GM23338 (cell line): ENCODE results near the gene KRT78. TPM values are rescaled to one million over a fixed set of nuclear protein-coding genes. Genes with fewer than 3 reads are reported as not detected.

Experiments
- ATAC-seq: fragments of 200-7000 bp; cut with Tn5 transposase; 3 replicates; pipeline ENCODE4 v1.9.1; 2020
- DNase-seq: peaks from one replicate; pipeline ENCODE4 v3.0.0-alpha.2; 2015; ENCODE audit warnings: low spot score
- H2AFZ ChIP-seq: fragments of 200-600 bp; sonication (generic); 2 replicates; pipeline ENCODE4 v1.8.0; 2016; ENCODE audit warnings: antibody characterized with exemption, mild to moderate bottlenecking, moderate library complexity
- H3F3A ChIP-seq: fragments of 200-600 bp; sonication (generic); replicated peaks from 2 replicates; pipeline ENCODE4 v1.8.0; 2017; ENCODE audit warnings: antibody characterized with exemption, mixed run types, low read depth
- H3K27ac ChIP-seq: fragments of 200-600 bp; sonication (generic); 2 replicates; pipeline ENCODE4 v1.6.1; 2016; ENCODE audit warnings: low read depth
- H3K27me3 ChIP-seq: fragments of 200-600 bp; sonication (generic); 2 replicates; pipeline ENCODE4 v1.8.0; 2016; ENCODE audit warnings: mild to moderate bottlenecking, mixed run types, moderate library complexity; ENCODE audit not compliant: insufficient read depth
- H3K36me3 ChIP-seq: fragments of 200-600 bp; sonication (generic); 2 replicates; pipeline ENCODE4 v1.8.0; 2016; ENCODE audit warnings: mild to moderate bottlenecking; ENCODE audit not compliant: insufficient read depth
- H3K4me1 ChIP-seq: fragments of 200-600 bp; sonication (generic); 2 replicates; pipeline ENCODE4 v1.8.0; 2016; ENCODE audit warnings: mild to moderate bottlenecking, moderate library complexity; ENCODE audit not compliant: insufficient read depth
- H3K4me2 ChIP-seq: fragments of 200-600 bp; sonication (generic); 2 replicates; pipeline ENCODE4 v1.7.1; 2017; ENCODE audit warnings: mixed run types
- H3K4me3 ChIP-seq: fragments of 200-600 bp; sonication (generic); 2 replicates; pipeline ENCODE4 v1.6.1; 2016; ENCODE audit warnings: mixed run types
- H3K79me2 ChIP-seq: fragments of 200-600 bp; sonication (generic); replicated peaks from 2 replicates; pipeline ENCODE4 v1.8.0; 2017; ENCODE audit warnings: mild to moderate bottlenecking; ENCODE audit not compliant: insufficient read depth
- H3K9me2 ChIP-seq: fragments of 200-600 bp; sonication (generic); 2 replicates; pipeline ENCODE4 v1.8.0; 2017; ENCODE audit not compliant: insufficient read depth
- H4K20me1 ChIP-seq: fragments of 200-600 bp; sonication (generic); replicated peaks from 2 replicates; pipeline ENCODE4 v1.8.0; 2017; ENCODE audit warnings: mild to moderate bottlenecking; ENCODE audit not compliant: insufficient read depth
- H3K27ac Mint-ChIP-seq: 2 replicates; pipeline ENCODE4 v1.8.0; 2020; ENCODE audit warnings: inconsistent platforms, mild to moderate bottlenecking, moderate library complexity, mixed read lengths
- H3K27me3 Mint-ChIP-seq: 3 replicates; pipeline ENCODE4 v1.8.0; 2022; ENCODE audit warnings: low read depth, mild to moderate bottlenecking, moderate library complexity, mixed read lengths, inconsistent platforms; ENCODE audit not compliant: insufficient read depth, poor library complexity
- H3K36me3 Mint-ChIP-seq: 3 replicates; pipeline ENCODE4 v1.8.0; 2021; ENCODE audit warnings: low read depth, mild to moderate bottlenecking, inconsistent platforms, moderate library complexity, mixed read lengths
- H3K4me1 Mint-ChIP-seq: 3 replicates; pipeline ENCODE4 v1.8.0; 2020; ENCODE audit warnings: mild to moderate bottlenecking, inconsistent platforms, mixed read lengths
- H3K4me3 Mint-ChIP-seq: 3 replicates; pipeline ENCODE4 v1.8.0; 2021; ENCODE audit warnings: moderate library complexity, mild to moderate bottlenecking, inconsistent platforms, mixed read lengths
- H3K9me3 Mint-ChIP-seq: 3 replicates; pipeline ENCODE4 v1.8.0; 2020; ENCODE audit warnings: moderate library complexity, mild to moderate bottlenecking, inconsistent platforms, mixed read lengths
- CREB1 ChIP-seq: fragments of 250-450 bp; sonication (Bioruptor Pico); IDR thresholded peaks from 2 replicates; pipeline ENCODE4 v1.5.0; 2020; ENCODE audit warnings: low read depth, mild to moderate bottlenecking, moderate library complexity
- EZH2 ChIP-seq: fragments of 200-600 bp; sonication (generic); IDR thresholded peaks from one replicate; pipeline ENCODE4 v1.8.0; 2017; ENCODE audit warnings: antibody characterized with exemption, mild to moderate bottlenecking, low read depth; ENCODE audit not compliant: unreplicated experiment
- NANOG ChIP-seq: IDR thresholded peaks from 2 replicates; pipeline ENCODE4 v1.6.1; 2016; ENCODE audit warnings: antibody characterized with exemption, borderline replicate concordance
- POLR2AphosphoS5 ChIP-seq: IDR thresholded peaks from 2 replicates; pipeline ENCODE4 v1.6.1; 2016; ENCODE audit warnings: antibody characterized with exemption, low read depth
- STAT1 ChIP-seq: IDR thresholded peaks from one replicate; pipeline ENCODE4 v1.6.1; 2016; ENCODE audit warnings: antibody characterized with exemption; ENCODE audit not compliant: unreplicated experiment
- ZNF114 ChIP-seq: fragments of 250-450 bp; sonication (Bioruptor Pico); IDR thresholded peaks from 2 replicates; pipeline ENCODE4 v1.5.0; 2020; ENCODE audit warnings: mild to moderate bottlenecking, moderate library complexity
- ZNF331 ChIP-seq: fragments of 250-450 bp; sonication (Bioruptor Pico); IDR thresholded peaks from 2 replicates; pipeline ENCODE4 v1.5.0; 2020; ENCODE audit warnings: low read depth, mild to moderate bottlenecking, moderate library complexity
- polyA plus RNA-seq: library from polyadenylated mRNA; unstranded; fragments of >200 nt; fragmentation: Nextera tagmentation; extraction: Ambion mirVana; gene quantifications from 2 replicates; pipeline ENCODE4 v1.2.1, GENCODE V29; 2016
- total RNA-seq: library from RNA; depleted of rRNA; stranded (reverse); fragments of >200 nt; shearing (Covaris generic); gene quantifications from 2 replicates; pipeline ENCODE4 v1.2.3, GENCODE V29; 2014
- TF ChIP-seq, protein P1 (sequence below): IDR thresholded peaks from 2 replicates; pipeline ENCODE4 v1.6.1; 2016; ENCODE audit warnings: antibody characterized with exemption
- TF ChIP-seq, protein P2 (sequence below): IDR thresholded peaks from one replicate; pipeline ENCODE4 v1.6.1; 2018; ENCODE audit warnings: antibody characterized with exemption; ENCODE audit not compliant: unreplicated experiment
- TF ChIP-seq, protein P3 (sequence below): fragments of 250-450 bp; sonication (Bioruptor Pico); IDR thresholded peaks from 2 replicates; pipeline ENCODE4 v1.5.0; 2020; ENCODE audit warnings: mild to moderate bottlenecking, moderate library complexity
- TF ChIP-seq, protein P4 (sequence below), 2 experiments: fragments of 200-600 bp in 1 of 2; sonication (generic) in 1 of 2; conservative IDR thresholded peaks; 2 replicates each; pipeline versions ENCODE4 v1.5.1 to v1.6.1; 2016 to 2017; ENCODE audit warnings: antibody characterized with exemption in 2 of 2, low read depth in 2 of 2, mild to moderate bottlenecking in 2 of 2, moderate library complexity in 1 of 2

Gene KRT78
- total and polyA plus RNA-seq, 2 experiments from 2014 or later = not detected

DNA sequence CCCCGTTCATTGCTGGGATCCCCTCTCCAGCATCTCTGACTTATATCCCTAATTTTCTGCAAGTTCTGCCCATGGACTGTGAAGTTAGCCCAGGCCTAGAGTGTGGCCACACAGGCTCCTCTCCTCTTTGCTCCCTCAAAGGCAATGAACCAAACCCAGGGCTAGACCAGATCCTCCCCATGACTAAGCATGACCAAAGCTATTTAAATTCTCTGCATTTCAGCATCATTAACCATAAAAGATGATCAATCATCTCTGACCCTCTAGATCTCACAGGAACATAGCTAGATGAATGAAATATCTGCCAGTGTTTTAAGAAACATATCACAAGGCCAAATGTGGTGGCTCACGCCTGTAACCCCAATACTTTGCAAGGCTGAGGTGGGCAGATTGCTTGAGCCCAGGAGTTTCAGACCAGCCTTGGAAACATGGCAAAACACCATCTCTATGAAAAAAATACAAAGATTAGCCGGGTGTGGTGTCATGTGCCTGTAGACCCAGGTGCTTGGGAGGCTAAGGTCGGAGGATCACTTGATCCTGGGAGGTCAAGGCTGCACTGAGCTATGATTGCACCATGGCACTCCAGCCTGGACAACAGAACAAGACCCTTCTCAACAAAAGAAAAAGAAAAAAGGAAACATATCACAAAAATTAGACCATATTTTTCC, 50.7 kb downstream of the KRT78 start:
- H3F3A ChIP-seq = no peaks in the 10 kb centered on the region
- no peaks in the 10 kb centered on the region for H3K36me3 Mint-ChIP-seq

More for the DNA sequence above, 50.7 kb downstream of the KRT78 start:
- Mint-ChIP-seq H3K27ac (no peak overlapping the region), H3K9me3 (no peaks in the 10 kb centered on the region), H3K27me3 (peaks cover 9% of the 10 kb centered on the region), H3K4me1 (peaks cover 26% of the 10 kb centered on the region), H3K4me3 (no peak overlapping the region)
- Histone ChIP-seq H3K79me2 (no peaks in the 10 kb centered on the region), H3K9me2 (peaks cover 7% of the 10 kb centered on the region), H3K36me3 (no peaks in the 10 kb centered on the region), H3K4me1 (peaks cover 25% of the 10 kb centered on the region), H3K27me3 (no peaks in the 10 kb centered on the region), H3K4me2 (no peak overlapping the region), H4K20me1 (no peaks in the 10 kb centered on the region), H3K27ac (no peak overlapping the region), H3K4me3 (no peak overlapping the region), H2AFZ (no peak overlapping the region)
- DNase-seq = no peak
- no peak for ATAC-seq
- TF ChIP-seq ZNF114 (CRISPR knock-in tag) (no peak), CREB1 (CRISPR knock-in tag) (no peak), POLR2AphosphoS5 (no peak), NANOG (no peak), ZNF331 (CRISPR knock-in tag) (no peak), EZH2 (no peak), STAT1 (no peak)
- TF ChIP-seq, protein P1, sequence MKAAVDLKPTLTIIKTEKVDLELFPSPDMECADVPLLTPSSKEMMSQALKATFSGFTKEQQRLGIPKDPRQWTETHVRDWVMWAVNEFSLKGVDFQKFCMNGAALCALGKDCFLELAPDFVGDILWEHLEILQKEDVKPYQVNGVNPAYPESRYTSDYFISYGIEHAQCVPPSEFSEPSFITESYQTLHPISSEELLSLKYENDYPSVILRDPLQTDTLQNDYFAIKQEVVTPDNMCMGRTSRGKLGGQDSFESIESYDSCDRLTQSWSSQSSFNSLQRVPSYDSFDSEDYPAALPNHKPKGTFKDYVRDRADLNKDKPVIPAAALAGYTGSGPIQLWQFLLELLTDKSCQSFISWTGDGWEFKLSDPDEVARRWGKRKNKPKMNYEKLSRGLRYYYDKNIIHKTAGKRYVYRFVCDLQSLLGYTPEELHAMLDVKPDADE = no peak
- TF ChIP-seq, protein P2, sequence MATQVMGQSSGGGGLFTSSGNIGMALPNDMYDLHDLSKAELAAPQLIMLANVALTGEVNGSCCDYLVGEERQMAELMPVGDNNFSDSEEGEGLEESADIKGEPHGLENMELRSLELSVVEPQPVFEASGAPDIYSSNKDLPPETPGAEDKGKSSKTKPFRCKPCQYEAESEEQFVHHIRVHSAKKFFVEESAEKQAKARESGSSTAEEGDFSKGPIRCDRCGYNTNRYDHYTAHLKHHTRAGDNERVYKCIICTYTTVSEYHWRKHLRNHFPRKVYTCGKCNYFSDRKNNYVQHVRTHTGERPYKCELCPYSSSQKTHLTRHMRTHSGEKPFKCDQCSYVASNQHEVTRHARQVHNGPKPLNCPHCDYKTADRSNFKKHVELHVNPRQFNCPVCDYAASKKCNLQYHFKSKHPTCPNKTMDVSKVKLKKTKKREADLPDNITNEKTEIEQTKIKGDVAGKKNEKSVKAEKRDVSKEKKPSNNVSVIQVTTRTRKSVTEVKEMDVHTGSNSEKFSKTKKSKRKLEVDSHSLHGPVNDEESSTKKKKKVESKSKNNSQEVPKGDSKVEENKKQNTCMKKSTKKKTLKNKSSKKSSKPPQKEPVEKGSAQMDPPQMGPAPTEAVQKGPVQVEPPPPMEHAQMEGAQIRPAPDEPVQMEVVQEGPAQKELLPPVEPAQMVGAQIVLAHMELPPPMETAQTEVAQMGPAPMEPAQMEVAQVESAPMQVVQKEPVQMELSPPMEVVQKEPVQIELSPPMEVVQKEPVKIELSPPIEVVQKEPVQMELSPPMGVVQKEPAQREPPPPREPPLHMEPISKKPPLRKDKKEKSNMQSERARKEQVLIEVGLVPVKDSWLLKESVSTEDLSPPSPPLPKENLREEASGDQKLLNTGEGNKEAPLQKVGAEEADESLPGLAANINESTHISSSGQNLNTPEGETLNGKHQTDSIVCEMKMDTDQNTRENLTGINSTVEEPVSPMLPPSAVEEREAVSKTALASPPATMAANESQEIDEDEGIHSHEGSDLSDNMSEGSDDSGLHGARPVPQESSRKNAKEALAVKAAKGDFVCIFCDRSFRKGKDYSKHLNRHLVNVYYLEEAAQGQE = no peak
- TF ChIP-seq, protein P3, sequence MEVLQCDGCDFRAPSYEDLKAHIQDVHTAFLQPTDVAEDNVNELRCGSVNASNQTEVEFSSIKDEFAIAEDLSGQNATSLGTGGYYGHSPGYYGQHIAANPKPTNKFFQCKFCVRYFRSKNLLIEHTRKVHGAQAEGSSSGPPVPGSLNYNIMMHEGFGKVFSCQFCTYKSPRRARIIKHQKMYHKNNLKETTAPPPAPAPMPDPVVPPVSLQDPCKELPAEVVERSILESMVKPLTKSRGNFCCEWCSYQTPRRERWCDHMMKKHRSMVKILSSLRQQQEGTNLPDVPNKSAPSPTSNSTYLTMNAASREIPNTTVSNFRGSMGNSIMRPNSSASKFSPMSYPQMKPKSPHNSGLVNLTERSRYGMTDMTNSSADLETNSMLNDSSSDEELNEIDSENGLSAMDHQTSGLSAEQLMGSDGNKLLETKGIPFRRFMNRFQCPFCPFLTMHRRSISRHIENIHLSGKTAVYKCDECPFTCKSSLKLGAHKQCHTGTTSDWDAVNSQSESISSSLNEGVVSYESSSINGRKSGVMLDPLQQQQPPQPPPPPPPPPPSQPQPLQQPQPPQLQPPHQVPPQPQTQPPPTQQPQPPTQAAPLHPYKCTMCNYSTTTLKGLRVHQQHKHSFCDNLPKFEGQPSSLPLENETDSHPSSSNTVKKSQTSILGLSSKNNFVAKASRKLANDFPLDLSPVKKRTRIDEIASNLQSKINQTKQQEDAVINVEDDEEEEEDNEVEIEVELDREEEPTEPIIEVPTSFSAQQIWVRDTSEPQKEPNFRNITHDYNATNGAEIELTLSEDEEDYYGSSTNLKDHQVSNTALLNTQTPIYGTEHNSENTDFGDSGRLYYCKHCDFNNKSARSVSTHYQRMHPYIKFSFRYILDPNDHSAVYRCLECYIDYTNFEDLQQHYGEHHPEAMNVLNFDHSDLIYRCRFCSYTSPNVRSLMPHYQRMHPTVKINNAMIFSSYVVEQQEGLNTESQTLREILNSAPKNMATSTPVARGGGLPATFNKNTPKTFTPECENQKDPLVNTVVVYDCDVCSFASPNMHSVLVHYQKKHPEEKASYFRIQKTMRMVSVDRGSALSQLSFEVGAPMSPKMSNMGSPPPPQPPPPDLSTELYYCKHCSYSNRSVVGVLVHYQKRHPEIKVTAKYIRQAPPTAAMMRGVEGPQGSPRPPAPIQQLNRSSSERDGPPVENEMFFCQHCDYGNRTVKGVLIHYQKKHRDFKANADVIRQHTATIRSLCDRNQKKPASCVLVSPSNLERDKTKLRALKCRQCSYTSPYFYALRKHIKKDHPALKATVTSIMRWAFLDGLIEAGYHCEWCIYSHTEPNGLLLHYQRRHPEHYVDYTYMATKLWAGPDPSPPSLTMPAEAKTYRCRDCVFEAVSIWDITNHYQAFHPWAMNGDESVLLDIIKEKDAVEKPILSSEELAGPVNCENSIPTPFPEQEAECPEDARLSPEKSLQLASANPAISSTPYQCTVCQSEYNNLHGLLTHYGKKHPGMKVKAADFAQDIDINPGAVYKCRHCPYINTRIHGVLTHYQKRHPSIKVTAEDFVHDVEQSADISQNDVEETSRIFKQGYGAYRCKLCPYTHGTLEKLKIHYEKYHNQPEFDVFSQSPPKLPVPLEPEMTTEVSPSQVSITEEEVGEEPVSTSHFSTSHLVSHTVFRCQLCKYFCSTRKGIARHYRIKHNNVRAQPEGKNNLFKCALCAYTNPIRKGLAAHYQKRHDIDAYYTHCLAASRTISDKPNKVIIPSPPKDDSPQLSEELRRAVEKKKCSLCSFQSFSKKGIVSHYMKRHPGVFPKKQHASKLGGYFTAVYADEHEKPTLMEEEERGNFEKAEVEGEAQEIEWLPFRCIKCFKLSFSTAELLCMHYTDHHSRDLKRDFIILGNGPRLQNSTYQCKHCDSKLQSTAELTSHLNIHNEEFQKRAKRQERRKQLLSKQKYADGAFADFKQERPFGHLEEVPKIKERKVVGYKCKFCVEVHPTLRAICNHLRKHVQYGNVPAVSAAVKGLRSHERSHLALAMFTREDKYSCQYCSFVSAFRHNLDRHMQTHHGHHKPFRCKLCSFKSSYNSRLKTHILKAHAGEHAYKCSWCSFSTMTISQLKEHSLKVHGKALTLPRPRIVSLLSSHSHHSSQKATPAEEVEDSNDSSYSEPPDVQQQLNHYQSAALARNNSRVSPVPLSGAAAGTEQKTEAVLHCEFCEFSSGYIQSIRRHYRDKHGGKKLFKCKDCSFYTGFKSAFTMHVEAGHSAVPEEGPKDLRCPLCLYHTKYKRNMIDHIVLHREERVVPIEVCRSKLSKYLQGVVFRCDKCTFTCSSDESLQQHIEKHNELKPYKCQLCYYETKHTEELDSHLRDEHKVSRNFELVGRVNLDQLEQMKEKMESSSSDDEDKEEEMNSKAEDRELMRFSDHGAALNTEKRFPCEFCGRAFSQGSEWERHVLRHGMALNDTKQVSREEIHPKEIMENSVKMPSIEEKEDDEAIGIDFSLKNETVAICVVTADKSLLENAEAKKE (CRISPR knock-in tag) = no peak
- TF ChIP-seq, protein P4, sequence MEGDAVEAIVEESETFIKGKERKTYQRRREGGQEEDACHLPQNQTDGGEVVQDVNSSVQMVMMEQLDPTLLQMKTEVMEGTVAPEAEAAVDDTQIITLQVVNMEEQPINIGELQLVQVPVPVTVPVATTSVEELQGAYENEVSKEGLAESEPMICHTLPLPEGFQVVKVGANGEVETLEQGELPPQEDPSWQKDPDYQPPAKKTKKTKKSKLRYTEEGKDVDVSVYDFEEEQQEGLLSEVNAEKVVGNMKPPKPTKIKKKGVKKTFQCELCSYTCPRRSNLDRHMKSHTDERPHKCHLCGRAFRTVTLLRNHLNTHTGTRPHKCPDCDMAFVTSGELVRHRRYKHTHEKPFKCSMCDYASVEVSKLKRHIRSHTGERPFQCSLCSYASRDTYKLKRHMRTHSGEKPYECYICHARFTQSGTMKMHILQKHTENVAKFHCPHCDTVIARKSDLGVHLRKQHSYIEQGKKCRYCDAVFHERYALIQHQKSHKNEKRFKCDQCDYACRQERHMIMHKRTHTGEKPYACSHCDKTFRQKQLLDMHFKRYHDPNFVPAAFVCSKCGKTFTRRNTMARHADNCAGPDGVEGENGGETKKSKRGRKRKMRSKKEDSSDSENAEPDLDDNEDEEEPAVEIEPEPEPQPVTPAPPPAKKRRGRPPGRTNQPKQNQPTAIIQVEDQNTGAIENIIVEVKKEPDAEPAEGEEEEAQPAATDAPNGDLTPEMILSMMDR (conservative IDR thresholded peaks at IDR 0.05; ENCODE audit: low read depth in 2 of 2) = no peak
